Osteoblast (primary cell): ENCODE results near the gene PLPP1. TPM values are rescaled to one million over a fixed set of nuclear protein-coding genes. Genes with fewer than 3 reads are reported as not detected.
"Not testable (repeated sequence)": the region's sequence is repeated elsewhere in the genome, so short reads cannot be mapped to it uniquely, and the experiment has no call there.

Experiments
- DNase-seq: peaks from one replicate; pipeline ENCODE4 v3.0.0; 2011; ENCODE audit warnings: low spot score, mixed read lengths; ENCODE audit not compliant: insufficient read length; ENCODE audit errors: missing footprints
- H2AFZ ChIP-seq: 2 replicates; pipeline ENCODE4 v1.6.0; 2011; ENCODE audit warnings: mild to moderate bottlenecking, low read length
- H3K27ac ChIP-seq: 2 replicates; pipeline ENCODE4 v1.5.1; 2011; ENCODE audit warnings: mild to moderate bottlenecking, low read depth, low read length, moderate library complexity
- H3K27me3 ChIP-seq: 2 replicates; pipeline ENCODE4 v1.6.0; 2012; ENCODE audit warnings: mild to moderate bottlenecking, control low read depth, inconsistent platforms, low read length, moderate library complexity; ENCODE audit not compliant: insufficient read depth
- H3K36me3 ChIP-seq: 2 replicates; pipeline ENCODE4 v1.5.1; 2011; ENCODE audit warnings: mild to moderate bottlenecking, low read length, control low read depth, moderate library complexity; ENCODE audit not compliant: insufficient read depth
- H3K4me1 ChIP-seq: 2 replicates; pipeline ENCODE4 v1.5.1; 2011; ENCODE audit warnings: mild to moderate bottlenecking, low read length, control low read depth, moderate library complexity; ENCODE audit not compliant: insufficient read depth
- H3K4me2 ChIP-seq: 2 replicates; pipeline ENCODE4 v1.6.0; 2011; ENCODE audit warnings: mild to moderate bottlenecking, low read length; ENCODE audit not compliant: insufficient read depth
- H3K4me3 ChIP-seq: fragments of 200-600 bp; sonication (generic); 3 replicates; pipeline ENCODE4 v1.5.1; 2012; ENCODE audit warnings: mild to moderate bottlenecking, low read length, inconsistent platforms; ENCODE audit not compliant: insufficient read depth
- H3K79me2 ChIP-seq: 2 replicates; pipeline ENCODE4 v1.6.0; 2012; ENCODE audit warnings: mild to moderate bottlenecking, low read length, control low read depth, inconsistent platforms; ENCODE audit not compliant: insufficient read depth
- H3K9me3 ChIP-seq: 2 replicates; pipeline ENCODE4 v1.5.1; 2011; ENCODE audit warnings: low read depth, low read length, control low read depth
- H4K20me1 ChIP-seq: 2 replicates; pipeline ENCODE4 v1.6.0; 2012; ENCODE audit warnings: mild to moderate bottlenecking, low read length, control low read depth; ENCODE audit not compliant: insufficient read depth
- CTCF ChIP-seq: IDR thresholded peaks from 2 replicates; pipeline ENCODE4 v1.5.1; 2011; ENCODE audit warnings: mild to moderate bottlenecking, low read depth, low read length, moderate library complexity; ENCODE audit errors: extremely low read depth
- total RNA-seq: library from RNA; depleted of rRNA; stranded (reverse); fragments of >200 nt; gene quantifications from 2 replicates; pipeline ENCODE4 v1.2.3, GENCODE V29; 2012

The PLPP1 gene
- total RNA-seq, 1 donor, result 69.8 TPM

DNA sequence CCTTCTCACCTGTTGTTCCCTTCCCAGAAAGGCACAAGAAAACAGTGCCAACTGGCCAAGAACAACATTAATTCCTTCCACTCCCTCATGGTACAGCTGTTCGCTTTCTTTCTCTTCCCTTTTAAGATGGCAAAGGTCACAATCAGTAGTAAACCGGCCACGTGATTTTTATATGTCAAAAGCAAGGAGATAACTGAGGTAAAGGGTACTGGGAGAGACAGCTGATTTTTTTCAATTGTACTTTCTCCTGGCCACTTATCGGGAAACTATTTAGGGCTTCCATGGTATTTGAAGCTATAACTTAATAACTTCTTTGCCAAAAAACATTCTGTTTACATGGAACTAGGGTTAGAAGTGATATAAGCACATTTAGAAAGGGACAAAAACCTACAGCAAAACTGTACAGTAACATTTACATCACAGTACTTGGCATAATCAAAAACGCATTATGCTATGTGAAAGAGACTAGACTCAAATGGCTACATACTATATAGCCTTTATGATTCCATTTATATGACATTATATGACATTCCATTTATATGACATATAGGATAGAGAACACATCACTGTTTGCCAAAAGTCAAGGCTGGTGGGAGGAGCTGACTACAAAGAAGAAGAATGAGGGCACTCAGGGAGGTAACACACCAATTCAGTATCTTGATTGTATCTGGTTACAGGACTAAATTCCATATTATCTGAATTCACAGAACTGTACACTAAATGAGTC, 24.8 kb downstream of the PLPP1 start:
- H3K27me3 ChIP-seq, result no peaks in the 10 kb centered on the region
- no peaks in the 10 kb centered on the region for H3K9me3 ChIP-seq
- no peak overlapping the region for H3K4me2 ChIP-seq
- TF ChIP-seq CTCF, result no peak
- peak; percentile 55 for DNase-seq
- H4K20me1 ChIP-seq, result peaks cover 6% of the 10 kb centered on the region
- H2AFZ ChIP-seq, result no peak overlapping the region
- no peaks in the 10 kb centered on the region for H3K4me1 ChIP-seq
- no peak overlapping the region for H3K4me3 ChIP-seq
- H3K27ac ChIP-seq, result no peak overlapping the region
- no peaks in the 10 kb centered on the region for H3K36me3 ChIP-seq
- H3K79me2 ChIP-seq, result no peaks in the 10 kb centered on the region

DNA sequence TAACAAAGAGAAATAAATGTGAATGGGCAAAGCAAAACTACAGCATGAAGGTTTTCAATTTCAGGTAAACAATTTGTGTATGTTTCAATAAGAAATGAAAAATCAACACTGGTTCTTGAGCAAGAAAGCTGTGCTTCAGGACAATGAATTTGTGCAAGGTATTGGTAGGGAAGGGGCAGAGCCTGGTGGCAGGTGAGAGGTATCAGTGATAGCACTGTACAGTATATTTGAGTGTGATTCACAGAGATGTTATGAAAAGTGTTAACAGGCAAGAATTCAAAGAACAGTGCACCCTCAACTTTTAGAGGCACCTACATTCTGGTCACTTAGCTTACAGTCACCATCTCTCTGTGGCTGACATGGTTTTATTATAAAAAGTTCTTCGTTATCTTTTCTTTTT, 25.7 kb downstream of the PLPP1 start:
- H3K4me2 ChIP-seq, result no peak overlapping the region
- H3K4me3 ChIP-seq, result no peak overlapping the region
- H3K9me3 ChIP-seq, result no peaks in the 10 kb centered on the region
- peaks cover 6% of the 10 kb centered on the region for H4K20me1 ChIP-seq
- no peak for TF ChIP-seq CTCF
- no peak overlapping the region for H2AFZ ChIP-seq
- DNase-seq, result no peak
- no peaks in the 10 kb centered on the region for H3K4me1 ChIP-seq
- no peak overlapping the region for H3K27ac ChIP-seq
- H3K27me3 ChIP-seq, result no peaks in the 10 kb centered on the region
- no peaks in the 10 kb centered on the region for H3K79me2 ChIP-seq
- H3K36me3 ChIP-seq, result no peaks in the 10 kb centered on the region

DNA sequence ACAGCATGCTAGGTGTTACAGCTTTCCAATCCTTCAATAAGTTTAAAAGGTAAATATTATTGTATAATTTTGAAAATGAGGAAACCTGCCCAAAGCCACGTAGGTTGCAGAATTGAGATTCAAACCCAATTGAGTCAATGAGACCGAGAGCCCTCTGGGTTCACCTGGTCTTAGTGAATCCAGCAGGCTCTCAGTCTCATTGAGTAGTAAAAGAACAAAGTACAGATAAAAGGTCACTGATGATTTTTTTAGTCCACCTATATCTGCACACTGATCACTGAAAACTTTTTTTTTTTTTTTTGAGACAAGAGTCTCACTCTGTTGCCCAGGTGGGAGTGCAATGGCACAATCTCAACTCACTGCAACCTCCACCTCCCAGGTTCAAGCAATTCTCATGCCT, 27.2 kb downstream of the PLPP1 start:
- Histone ChIP-seq H3K4me2 (no peak overlapping the region), H3K27ac (no peak overlapping the region), H4K20me1 (peaks cover 11% of the 10 kb centered on the region), H3K27me3 (no peaks in the 10 kb centered on the region), H3K36me3 (no peaks in the 10 kb centered on the region), H3K9me3 (no peaks in the 10 kb centered on the region), H2AFZ (no peak overlapping the region), H3K4me3 (no peak overlapping the region), H3K79me2 (no peaks in the 10 kb centered on the region), H3K4me1 (no peaks in the 10 kb centered on the region)
- no peak for DNase-seq
- no peak for TF ChIP-seq CTCF

GRCh38 chr5:55505711-55506110, 29.1 kb downstream of the PLPP1 start:
- H4K20me1 ChIP-seq, result peaks cover 11% of the 10 kb centered on the region
- H3K9me3 ChIP-seq, DNase-seq, H3K36me3 ChIP-seq, H3K4me2 ChIP-seq, H3K79me2 ChIP-seq, H3K4me1 ChIP-seq, H3K4me3 ChIP-seq, H2AFZ ChIP-seq, H3K27ac ChIP-seq, H3K27me3 ChIP-seq: not testable (repeated sequence)

- not testable (repeated sequence) for H3K4me1 ChIP-seq, H3K27ac ChIP-seq, H4K20me1 ChIP-seq, H3K4me3 ChIP-seq, H3K9me3 ChIP-seq, H3K36me3 ChIP-seq, DNase-seq, H3K27me3 ChIP-seq, H2AFZ ChIP-seq, H3K4me2 ChIP-seq, H3K79me2 ChIP-seq
Observed at GRCh38 chr5:55503917-55504316, 30.8 kb downstream of the PLPP1 start.
